MCF 10A (cell line): Measurements from ENCODE around the gene ACOXL. TPM values are rescaled to one million over a fixed set of nuclear protein-coding genes. Genes with fewer than 3 reads are reported as not detected.

Experiments used
- BruUV-seq: library from RNA; stranded (reverse); fragments of 400-500 nt; replicated peaks from 2 replicates; lab custom pipeline; 2021; lab: Mats Ljungman, UMichigan
- CTCF ChIA-PET: fragments of 300-600 bp; sonication (Branson Sonifier 250); formaldehyde crosslinking; extraction: SDS; loops from one replicate; lab custom pipeline; 2021; ENCODE audit warnings: antibody characterized with exemption, inconsistent platforms; lab: Yijun Ruan, JAX
- POLR2A ChIA-PET: fragments of 300-600, 350-650 bp; sonication (Branson Sonifier 250); formaldehyde crosslinking; extraction: SDS; loops from one replicate; lab custom pipeline; 2020; ENCODE audit warnings: antibody characterized with exemption, inconsistent platforms; lab: Yijun Ruan, JAX
- DNase-seq: peaks from one replicate; pipeline ENCODE4 v3.0.0-alpha.2; 2018; ENCODE audit not compliant: unreplicated experiment
- H3K27ac Mint-ChIP-seq: one replicate; pipeline ENCODE4 v1.8.0; 2022; ENCODE audit warnings: mild to moderate bottlenecking, low read depth, mixed read lengths; ENCODE audit not compliant: unreplicated experiment
- H3K27me3 Mint-ChIP-seq: one replicate; pipeline ENCODE4 v1.8.0; 2022; ENCODE audit warnings: mixed read lengths; ENCODE audit not compliant: insufficient read depth, unreplicated experiment
- H3K36me3 Mint-ChIP-seq: one replicate; pipeline ENCODE4 v1.8.0; 2022; ENCODE audit warnings: mild to moderate bottlenecking, moderate library complexity, mixed read lengths; ENCODE audit not compliant: insufficient read depth, unreplicated experiment
- H3K4me1 Mint-ChIP-seq: one replicate; pipeline ENCODE4 v1.8.0; 2022; ENCODE audit warnings: mixed read lengths; ENCODE audit not compliant: insufficient read depth, unreplicated experiment
- H3K4me3 Mint-ChIP-seq: one replicate; pipeline ENCODE4 v1.8.0; 2022; ENCODE audit warnings: mild to moderate bottlenecking, moderate library complexity, mixed read lengths; ENCODE audit not compliant: unreplicated experiment
- H3K9me3 Mint-ChIP-seq: one replicate; pipeline ENCODE4 v1.8.0; 2022; ENCODE audit warnings: mixed read lengths; ENCODE audit not compliant: unreplicated experiment
- CTCF ChIP-seq: fragments of 200-600 bp; IDR thresholded peaks from one replicate; pipeline ENCODE4 v1.8.0; 2022; ENCODE audit warnings: antibody characterized with exemption, mild to moderate bottlenecking; ENCODE audit not compliant: unreplicated experiment
- intact Hi-C: fragments of 100-400 bp; cut with micrococcal nuclease; formaldehyde crosslinking; loops from 2 replicates; pipeline ENCODE4 v1.14.1; 2022
- total RNA-seq: library from RNA; stranded (reverse); gene quantifications from 2 replicates; pipeline ENCODE4 v1.2.3, GENCODE V29; 2022

Gene ACOXL
- total RNA-seq, 1 experiment from 2014 or later = not detected

GRCh38 chr2:110903548-110903947 is 171.2 kb downstream of the ACOXL start:
- DNase-seq = no peak
- intact Hi-C loops = no loop called here
- POLR2A ChIA-PET = no interaction called here
- Mint-ChIP-seq H3K36me3 (no peaks in the 10 kb centered on the region), H3K4me3 (no peak overlapping the region), H3K9me3 (no peaks in the 10 kb centered on the region), H3K27ac (no peak overlapping the region), H3K4me1 (no peaks in the 10 kb centered on the region), H3K27me3 (peaks cover 15% of the 10 kb centered on the region)
- TF ChIP-seq CTCF = no peak
- CTCF ChIA-PET = no interaction called here
- no TSS peak for BruUV-seq

GRCh38 chr2:110904116-110904778 is 171.9 kb downstream of the ACOXL start:
- BruUV-seq = no TSS peak
- no peaks in the 10 kb centered on the region for H3K9me3 Mint-ChIP-seq
- H3K4me3 Mint-ChIP-seq = no peak overlapping the region
- no peak for DNase-seq
- no peaks in the 10 kb centered on the region for H3K4me1 Mint-ChIP-seq
- H3K27me3 Mint-ChIP-seq = peaks cover 15% of the 10 kb centered on the region
- no peak overlapping the region for H3K27ac Mint-ChIP-seq
- intact Hi-C loops = no loop called here
- POLR2A ChIA-PET = no interaction called here
- no peak for TF ChIP-seq CTCF
- H3K36me3 Mint-ChIP-seq = no peaks in the 10 kb centered on the region
- CTCF ChIA-PET = interaction anchor here (0.6 kb wide), 1 partner anchor 64 kb away, joined by 3 read pairs; no protein-coding TSS in a partner anchor

- no peak overlapping the region for H3K4me3 Mint-ChIP-seq
- no peak for TF ChIP-seq CTCF
- peaks cover 15% of the 10 kb centered on the region for H3K27me3 Mint-ChIP-seq
- no TSS peak for BruUV-seq
- H3K4me1 Mint-ChIP-seq = no peaks in the 10 kb centered on the region
- POLR2A ChIA-PET = interaction anchor here (0.6 kb wide), 1 partner anchor 165 kb away, joined by 3 read pairs; no protein-coding TSS in a partner anchor
- no peak for DNase-seq
- H3K27ac Mint-ChIP-seq = no peak overlapping the region
- no peaks in the 10 kb centered on the region for H3K9me3 Mint-ChIP-seq
- CTCF ChIA-PET = interaction anchor here (0.6 kb wide), 1 partner anchor 65 kb away, joined by 3 read pairs; no protein-coding TSS in a partner anchor
- intact Hi-C loops = no loop called here
- H3K36me3 Mint-ChIP-seq = no peaks in the 10 kb centered on the region
Measured at GRCh38 chr2:110904779-110905148, 172.4 kb downstream of the ACOXL start.

- Mint-ChIP-seq H3K27ac (no peak overlapping the region), H3K9me3 (no peaks in the 10 kb centered on the region), H3K4me3 (no peak overlapping the region), H3K4me1 (no peaks in the 10 kb centered on the region), H3K27me3 (peaks cover 15% of the 10 kb centered on the region), H3K36me3 (no peaks in the 10 kb centered on the region)
- DNase-seq = no peak
- no TSS peak for BruUV-seq
- intact Hi-C loops = no loop called here
- POLR2A ChIA-PET = interaction anchor here (0.6 kb wide), 1 partner anchor 165 kb away, joined by 3 read pairs; no protein-coding TSS in a partner anchor
- CTCF ChIA-PET = no interaction called here
- TF ChIP-seq CTCF = no peak
Measured at GRCh38 chr2:110905217-110905616, 172.8 kb downstream of the ACOXL start.
